Measurements from ENCODE around the gene DPH5.

DNA sequence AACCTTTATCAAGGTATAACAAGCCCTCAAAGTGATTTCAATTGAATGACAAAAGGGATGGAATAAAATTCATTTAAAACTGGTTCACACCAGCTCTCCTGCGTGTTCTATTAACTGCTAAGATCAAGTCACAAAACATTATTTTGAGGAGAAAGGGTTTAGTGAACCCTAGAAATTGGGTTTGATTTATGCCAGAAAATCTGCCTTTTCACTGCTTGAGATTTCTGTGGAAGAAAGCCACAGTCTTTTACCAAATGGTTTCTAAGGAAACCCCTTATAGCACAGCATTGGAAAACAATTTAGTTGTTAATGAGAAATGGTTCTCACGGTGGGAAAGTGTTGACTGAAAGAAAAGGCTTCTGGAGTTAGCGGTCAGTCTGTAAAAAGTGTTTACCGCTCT, 43.6 kb upstream of the DPH5 start:
- TF ChIP-seq GATA2 (IDR thresholded peaks at IDR 0.05; ENCODE audit: low read depth, low read length) (no peak), GATA3 (IDR thresholded peaks at IDR 0.05; ENCODE audit: low read depth, low read length) (no peak)
